H1 (cell line): ENCODE results near the gene HTR2A. TPM values are rescaled to one million over a fixed set of nuclear protein-coding genes. Genes with fewer than 3 reads are reported as not detected.

Experiments
- CTCF ChIA-PET: fragments of 300-600 bp; sonication (Branson Sonifier 250); formaldehyde crosslinking; loops from one replicate; lab custom pipeline; 2021; ENCODE audit not compliant: partially characterized antibody; lab: Charles Lee
- POLR2A ChIA-PET: fragments of 300-600 bp; sonication (Branson Sonifier 250); formaldehyde crosslinking; loops from one replicate; lab custom pipeline; 2021; ENCODE audit warnings: inconsistent platforms; ENCODE audit not compliant: partially characterized antibody; lab: Charles Lee
- DNase-seq, 2 experiments: peaks; one replicate each; pipeline versions ENCODE4 v3.0.0 to v3.0.0-alpha.2; 2010 to 2022; ENCODE audit warnings: low spot score in 2 of 2, low read depth in 1 of 2, mixed read lengths in 1 of 2
- FAIRE-seq: peaks from 2 replicates; lab custom pipeline; 2011; peaks lifted over from hg19 to GRCh38; lab: Jason Lieb, UNC
- H2AFZ ChIP-seq: 2 replicates; pipeline ENCODE4 v1.8.1; 2012; ENCODE audit warnings: low read length, inconsistent platforms
- H2AK5ac ChIP-seq: 2 replicates; pipeline ENCODE4 v1.6.1; 2013; ENCODE audit warnings: low read depth, low read length
- H2BK120ac ChIP-seq: replicated peaks from 2 replicates; pipeline ENCODE3; 2013; ENCODE audit warnings: low read depth, low read length, inconsistent platforms
- H2BK12ac ChIP-seq: 2 replicates; pipeline ENCODE4 v1.6.1; 2013; ENCODE audit warnings: low read depth, low read length
- H2BK15ac ChIP-seq: 2 replicates; pipeline ENCODE4 v1.6.1; 2013; ENCODE audit warnings: low read length
- H2BK20ac ChIP-seq: 2 replicates; pipeline ENCODE4 v1.6.1; 2013; ENCODE audit warnings: low read length
- H2BK5ac ChIP-seq: 2 replicates; pipeline ENCODE4 v1.6.1; 2013; ENCODE audit warnings: low read depth, low read length
- H3K14ac ChIP-seq: 2 replicates; pipeline ENCODE4 v1.6.1; 2013; ENCODE audit warnings: inconsistent platforms; ENCODE audit not compliant: insufficient read length
- H3K18ac ChIP-seq: 2 replicates; pipeline ENCODE4 v1.6.1; 2013; ENCODE audit warnings: low read length; ENCODE audit errors: extremely low read depth
- H3K23ac ChIP-seq: 2 replicates; pipeline ENCODE4 v1.6.1; 2013; ENCODE audit warnings: inconsistent platforms; ENCODE audit not compliant: insufficient read length
- H3K23me2 ChIP-seq: 2 replicates; pipeline ENCODE4 v1.6.1; 2013; ENCODE audit warnings: low read depth, low read length
- H3K27ac ChIP-seq: 2 replicates; pipeline ENCODE4 v1.6.1; 2011; ENCODE audit warnings: low read depth, low read length, inconsistent platforms
- H3K27me3 ChIP-seq, 4 experiments: replicated peaks in 1 of 4; 1 replicate in 1 of 4; 2 replicates in 3 of 4; pipeline versions ENCODE4 v1.6.1 to v1.8.1; 2011 to 2013; ENCODE audit warnings: low read length in 3 of 4, mild to moderate bottlenecking in 3 of 4, inconsistent platforms in 2 of 4, mixed read lengths in 2 of 4, moderate library complexity in 1 of 4; ENCODE audit not compliant: control insufficient read depth in 3 of 4, insufficient read depth in 3 of 4; ENCODE audit errors: extremely low read depth in 1 of 4
- H3K36me3 ChIP-seq, 4 experiments: 2 replicates each; pipeline versions ENCODE4 v1.6.1 to v1.8.1; 2011 to 2013; ENCODE audit warnings: mild to moderate bottlenecking in 4 of 4, low read length in 3 of 4, moderate library complexity in 2 of 4, control low read depth in 1 of 4, inconsistent platforms in 1 of 4; ENCODE audit not compliant: insufficient read depth in 4 of 4, control insufficient read depth in 2 of 4
- H3K4ac ChIP-seq: replicated peaks from 2 replicates; pipeline ENCODE3; 2013; ENCODE audit warnings: low read length, low read depth, mixed read lengths, inconsistent platforms; ENCODE audit not compliant: insufficient read length
- H3K4me1 ChIP-seq, 4 experiments: replicated peaks in 1 of 4; 1 replicate in 1 of 4; 2 replicates in 3 of 4; pipeline versions ENCODE4 v1.6.1 to v1.8.1; 2011 to 2013; ENCODE audit warnings: low read length in 3 of 4, inconsistent platforms in 2 of 4, mixed read lengths in 1 of 4; ENCODE audit not compliant: insufficient read depth in 4 of 4, control insufficient read depth in 3 of 4
- H3K4me2 ChIP-seq, 2 experiments: 2 replicates each; pipeline versions ENCODE4 v1.6.1 to v1.8.1; 2011 to 2013; ENCODE audit warnings: low read depth in 2 of 2, low read length in 2 of 2, control low read depth in 1 of 2, inconsistent platforms in 1 of 2, mild to moderate bottlenecking in 1 of 2; ENCODE audit not compliant: insufficient read depth in 1 of 2
- H3K4me3 ChIP-seq, 4 experiments: fragments of 200-600, 300-600 bp in 1 of 4; sonication (generic), shearing (Covaris generic), sonication (Bioruptor Twin) in 1 of 4; 2 replicates each; pipeline versions ENCODE4 v1.5.1 to v1.8.1; 2011 to 2016; ENCODE audit warnings: low read length in 4 of 4, low read depth in 3 of 4, control low read depth in 2 of 4, inconsistent platforms in 2 of 4, mild to moderate bottlenecking in 2 of 4, mixed read lengths in 1 of 4, moderate library complexity in 1 of 4; ENCODE audit not compliant: insufficient read depth in 2 of 4; ENCODE audit errors: extremely low read depth in 1 of 4
- H3K56ac ChIP-seq: replicated peaks from 2 replicates; pipeline ENCODE3; 2013; ENCODE audit warnings: low read depth, mild to moderate bottlenecking, mixed read lengths, low read length, inconsistent platforms; ENCODE audit not compliant: insufficient read length
- H3K79me1 ChIP-seq: 2 replicates; pipeline ENCODE4 v1.6.1; 2013; ENCODE audit warnings: low read depth, low read length, control low read depth
- H3K79me2 ChIP-seq, 2 experiments: 2 replicates each; pipeline versions ENCODE4 v1.6.1 to v1.8.1; 2012 to 2013; ENCODE audit warnings: low read length in 2 of 2, mild to moderate bottlenecking in 2 of 2, inconsistent platforms in 1 of 2; ENCODE audit not compliant: insufficient read depth in 2 of 2, control insufficient read depth in 1 of 2
- H3K9ac ChIP-seq, 4 experiments: replicated peaks in 1 of 4; 1 replicate in 1 of 4; 2 replicates in 3 of 4; pipeline versions ENCODE4 v1.6.1 to v1.8.1; 2011 to 2013; ENCODE audit warnings: low read depth in 3 of 4, low read length in 3 of 4, control low read depth in 2 of 4, mild to moderate bottlenecking in 2 of 4, moderate library complexity in 2 of 4, inconsistent platforms in 1 of 4; ENCODE audit errors: extremely low read depth in 1 of 4
- H3K9me3 ChIP-seq, 2 experiments: 2 replicates each; pipeline versions ENCODE4 v1.6.1 to v1.8.1; 2012 to 2013; ENCODE audit warnings: mild to moderate bottlenecking in 2 of 2, moderate library complexity in 2 of 2, control low read depth in 1 of 2, inconsistent platforms in 1 of 2, low read depth in 1 of 2, low read length in 1 of 2, mixed read lengths in 1 of 2; ENCODE audit not compliant: insufficient read depth in 2 of 2
- H4K20me1 ChIP-seq, 2 experiments: replicated peaks in 1 of 2; 2 replicates each; pipeline versions ENCODE3 to v1.8.1; 2011 to 2013; ENCODE audit warnings: inconsistent platforms in 2 of 2, low read length in 2 of 2, mild to moderate bottlenecking in 1 of 2; ENCODE audit not compliant: insufficient read depth in 2 of 2, control insufficient read depth in 1 of 2
- H4K5ac ChIP-seq: 2 replicates; pipeline ENCODE4 v1.6.1; 2013; ENCODE audit warnings: low read length, low read depth, mixed read lengths, inconsistent platforms; ENCODE audit not compliant: insufficient read length
- H4K8ac ChIP-seq: 2 replicates; pipeline ENCODE4 v1.8.0; 2013; ENCODE audit warnings: mild to moderate bottlenecking, moderate library complexity, low read length, inconsistent platforms; ENCODE audit not compliant: insufficient read depth; ENCODE audit errors: extremely low read depth
- H4K91ac ChIP-seq: replicated peaks from 2 replicates; pipeline ENCODE3; 2013; ENCODE audit warnings: low read length, mixed read lengths, inconsistent platforms; ENCODE audit not compliant: insufficient read length
- ATF3 ChIP-seq: IDR thresholded peaks from 2 replicates; pipeline ENCODE4 v1.6.1; 2011; ENCODE audit warnings: low read depth, mild to moderate bottlenecking, low read length; ENCODE audit not compliant: insufficient read depth
- CHD2 ChIP-seq: IDR thresholded peaks from 2 replicates; pipeline ENCODE4 v1.6.1; 2012; ENCODE audit warnings: low read length, improper control_type of control experiment
- GTF2F1 ChIP-seq: IDR thresholded peaks from 2 replicates; pipeline ENCODE4 v1.6.1; 2012; ENCODE audit warnings: low read depth, low read length, improper control_type of control experiment, borderline replicate concordance
- HDAC6 ChIP-seq: IDR thresholded peaks from one replicate; pipeline ENCODE4 v1.7.1; 2012; ENCODE audit warnings: low read depth, mild to moderate bottlenecking, inconsistent platforms, low read length, moderate library complexity
- POLR2A ChIP-seq, 2 experiments: IDR thresholded peaks; 1 replicate in 1 of 2; 2 replicates in 1 of 2; pipeline ENCODE4 v1.6.1; 2011; ENCODE audit warnings: low read depth in 2 of 2, low read length in 2 of 2, mild to moderate bottlenecking in 2 of 2; ENCODE audit errors: control extremely low read depth in 1 of 2
- POLR2AphosphoS5 ChIP-seq: IDR thresholded peaks from 2 replicates; pipeline ENCODE4 v1.6.1; 2011; ENCODE audit warnings: low read depth, low read length
- POU5F1 ChIP-seq: IDR thresholded peaks from 2 replicates; pipeline ENCODE4 v1.6.1; 2011; ENCODE audit warnings: low read depth, mild to moderate bottlenecking, low read length, moderate library complexity
- TAF7 ChIP-seq: optimal IDR thresholded peaks from 2 replicates; pipeline ENCODE3; 2011; ENCODE audit warnings: low read depth, mild to moderate bottlenecking, inconsistent platforms, low read length, moderate library complexity, borderline replicate concordance
- WGBS, 2 experiments: shearing (Covaris generic) in 1 of 2; methylation state at CpG; one replicate each; pipeline versions ENCODE4 v1.1.6 to v1.1.7; 2013 to 2015; ENCODE audit warnings: low lambda C conversion rate in 2 of 2, mixed read lengths in 2 of 2, inconsistent platforms in 1 of 2, low coverage in 1 of 2, missing lambda C conversion rate in 1 of 2; ENCODE audit not compliant: insufficient replicate concordance in 2 of 2, insufficient coverage in 1 of 2, insufficient read length in 1 of 2; ENCODE audit errors: extremely low coverage in 1 of 2, missing lambda C conversion rate in 1 of 2; 5-methylcytosine and 5-hydroxymethylcytosine counted together
- polyA plus RNA-seq, 7 experiments: library from polyadenylated mRNA; depleted of rRNA in 3 of 7; stranded (reverse) in 5 of 7; unstranded in 2 of 7; fragments of >200 nt in 5 of 7; fragments of 200-250 nt in 2 of 7; gene quantifications; 1 replicate in 5 of 7; 2 replicates in 1 of 7; 4 replicates in 1 of 7; pipeline versions ENCODE4 v1.2.1 to v1.2.3, GENCODE V29; 2011 to 2013; ENCODE audit warnings: missing spikeins in 2 of 7, mixed read lengths in 2 of 7
- total RNA-seq: library from RNA; stranded (reverse); fragmentation: NEBNext Ultra II Directional; extraction: Animal tissue kit (Norgen Biotek cat#: 25700); gene quantifications from 2 replicates; pipeline ENCODE4 v1.2.1, GENCODE V29; 2021

HTR2A gene
- total and polyA plus RNA-seq, 2 of the 8 experiments (the other 6 are each of a cell fraction or from before 2014, with no cell fraction given): not detected

- Histone ChIP-seq H2BK120ac (no peak overlapping the region), H4K5ac (no peak overlapping the region), H3K4me1 (no peaks in the 10 kb centered on the region), H2BK15ac (no peak overlapping the region)
- WGBS, 2 experiments: 72% methylated on average over 3 of the region's 3 CpGs; no CpG with 5 or more reads in 1 of the 2 experiments
- TF ChIP-seq HDAC6 (no peak), POU5F1 (no peak), POLR2AphosphoS5 (no peak), TAF7 (no peak), CHD2 (no peak), GTF2F1 (no peak), POLR2A (IDR thresholded peaks at IDR 0.05; ENCODE audit: control extremely low read depth in 1 of 2, low read depth in 2 of 2, low read length in 2 of 2) (no peak), ATF3 (no peak)
- TF ChIP-seq, all 59 proteins: peak for 0
- Histone ChIP-seq H2AFZ (no peak overlapping the region), H3K18ac (no peak overlapping the region), H3K4me3 (no peak overlapping the region), H2BK5ac (no peak overlapping the region), H3K36me3 (no peaks in the 10 kb centered on the region), H3K9ac (no peak overlapping the region), H4K91ac (no peak overlapping the region), H2BK12ac (no peak overlapping the region), H3K79me1 (no peaks in the 10 kb centered on the region), H3K4ac (no peak overlapping the region), H3K23ac (no peak overlapping the region), H3K27me3 (no peaks in the 10 kb centered on the region), H3K79me2 (no peaks in the 10 kb centered on the region), H3K23me2 (no peaks in the 10 kb centered on the region), H4K20me1 (no peaks in the 10 kb centered on the region), H2AK5ac (no peak overlapping the region), H3K14ac (no peak overlapping the region), H2BK20ac (no peak overlapping the region), H4K8ac (no peak overlapping the region), H3K9me3 (no peaks in the 10 kb centered on the region), H3K4me2 (no peak overlapping the region), H3K56ac (no peak overlapping the region), H3K27ac (no peak overlapping the region)
- FAIRE-seq (no peak), DNase-seq (no peak)
- ChIA-PET CTCF (interaction anchor here (1.2 to 1.6 kb wide), 3 partner anchors 14 to 39 kb away, joined by 3 to 8 read pairs (median 4); no protein-coding TSS in a partner anchor), POLR2A (no interaction called here)
These were observed 38.1 kb downstream of the HTR2A start for GRCh38 chr13:46858776-46859175.
